Skeletal muscle satellite cell (primary cell): ENCODE data around the gene CCDC116.
"Not testable (repeated sequence)": the region's sequence is repeated elsewhere in the genome, so short reads cannot be mapped to it uniquely, and the experiment has no call there.

Experiments
- H3K27me3 ChIP-seq: 2 replicates; pipeline ENCODE4 v1.7.0; 2013; ENCODE audit warnings: low read length; ENCODE audit not compliant: control insufficient read depth, insufficient read depth
- H3K36me3 ChIP-seq: 2 replicates; pipeline ENCODE4 v1.7.0; 2013; ENCODE audit warnings: mild to moderate bottlenecking, control low read depth, low read length; ENCODE audit not compliant: insufficient read depth
- H3K4me1 ChIP-seq: 2 replicates; pipeline ENCODE4 v1.7.0; 2013; ENCODE audit warnings: low read length; ENCODE audit not compliant: control insufficient read depth, insufficient read depth
- H3K4me2 ChIP-seq: 2 replicates; pipeline ENCODE4 v1.7.0; 2013; ENCODE audit warnings: mild to moderate bottlenecking, low read length
- H3K4me3 ChIP-seq: 2 replicates; pipeline ENCODE4 v1.7.0; 2013; ENCODE audit warnings: low read length
- H3K9ac ChIP-seq: 2 replicates; pipeline ENCODE4 v1.7.0; 2013; ENCODE audit warnings: mild to moderate bottlenecking, low read depth, low read length, moderate library complexity
- H3K9me3 ChIP-seq: replicated peaks from 2 replicates; pipeline ENCODE4 v1.7.0; 2013; ENCODE audit warnings: mild to moderate bottlenecking, control low read depth, low read length

CCDC116 gene

DNA sequence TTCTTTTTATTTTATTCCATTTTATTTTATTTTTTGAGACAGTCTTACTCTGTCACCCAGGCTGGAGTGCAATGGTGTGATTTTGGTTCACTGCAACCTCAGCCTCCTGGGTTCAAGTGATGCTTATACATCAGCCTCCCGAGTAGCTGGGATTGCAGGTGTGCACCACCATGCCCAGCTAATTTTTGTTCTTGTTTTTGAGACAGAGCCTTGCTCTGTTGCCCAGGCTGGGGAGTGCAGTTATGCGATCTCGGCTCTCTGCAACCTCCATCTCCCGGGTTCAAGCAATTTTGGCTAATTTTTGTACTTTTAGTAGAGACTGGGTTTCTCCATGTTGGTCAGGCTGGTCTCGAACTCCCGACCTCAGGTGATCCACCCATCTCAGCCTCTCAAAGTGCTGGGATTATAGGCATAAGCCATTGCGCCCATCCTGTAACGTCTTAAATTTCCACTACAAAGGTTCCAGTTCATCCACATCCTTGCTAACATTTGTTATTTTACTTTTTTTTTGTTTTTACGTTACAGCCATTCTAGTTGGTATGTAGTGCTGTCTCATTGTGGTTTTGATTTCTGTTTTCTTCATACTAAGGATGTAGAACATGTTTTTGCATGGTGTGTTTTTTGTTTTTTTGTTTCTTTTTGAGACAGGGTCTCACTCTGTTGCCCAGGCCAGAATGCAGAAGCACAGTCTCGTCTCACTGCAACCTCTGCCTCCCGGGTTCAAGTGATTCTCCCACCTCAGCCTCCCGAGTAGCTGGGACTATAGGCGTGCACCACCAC is 36.0 kb upstream of the CCDC116 start:
- H3K27me3 ChIP-seq, H3K4me2 ChIP-seq, H3K4me3 ChIP-seq, H3K4me1 ChIP-seq, H3K9ac ChIP-seq, H3K9me3 ChIP-seq: not testable (repeated sequence)
- peaks cover 35% of the 10 kb centered on the region for H3K36me3 ChIP-seq

DNA sequence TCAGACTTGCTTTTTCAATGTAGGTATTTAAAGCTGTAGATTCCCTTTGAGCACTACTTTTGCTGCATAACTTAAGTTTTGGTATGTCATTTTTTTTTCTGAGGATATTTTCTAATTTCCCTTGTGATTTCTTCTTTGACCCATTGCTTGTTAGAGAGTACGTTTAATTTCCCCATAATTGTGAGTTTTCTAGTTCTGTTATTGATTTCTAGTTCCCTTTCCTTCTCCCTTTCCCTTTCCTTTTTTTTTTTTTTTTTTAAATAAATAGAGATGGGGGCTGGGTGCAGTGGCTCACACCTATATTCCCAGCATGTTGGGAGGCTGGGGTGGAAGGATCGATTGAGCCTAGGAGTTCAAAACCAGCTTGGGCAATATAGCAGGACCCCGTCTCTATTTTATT is 34.3 kb upstream of the CCDC116 start:
- Histone ChIP-seq H3K36me3 (peaks cover 37% of the 10 kb centered on the region), H3K9ac (no peak overlapping the region), H3K9me3 (no peaks in the 10 kb centered on the region), H3K4me2 (no peak overlapping the region), H3K4me3 (no peak overlapping the region), H3K4me1 (no peaks in the 10 kb centered on the region), H3K27me3 (no peaks in the 10 kb centered on the region)

DNA sequence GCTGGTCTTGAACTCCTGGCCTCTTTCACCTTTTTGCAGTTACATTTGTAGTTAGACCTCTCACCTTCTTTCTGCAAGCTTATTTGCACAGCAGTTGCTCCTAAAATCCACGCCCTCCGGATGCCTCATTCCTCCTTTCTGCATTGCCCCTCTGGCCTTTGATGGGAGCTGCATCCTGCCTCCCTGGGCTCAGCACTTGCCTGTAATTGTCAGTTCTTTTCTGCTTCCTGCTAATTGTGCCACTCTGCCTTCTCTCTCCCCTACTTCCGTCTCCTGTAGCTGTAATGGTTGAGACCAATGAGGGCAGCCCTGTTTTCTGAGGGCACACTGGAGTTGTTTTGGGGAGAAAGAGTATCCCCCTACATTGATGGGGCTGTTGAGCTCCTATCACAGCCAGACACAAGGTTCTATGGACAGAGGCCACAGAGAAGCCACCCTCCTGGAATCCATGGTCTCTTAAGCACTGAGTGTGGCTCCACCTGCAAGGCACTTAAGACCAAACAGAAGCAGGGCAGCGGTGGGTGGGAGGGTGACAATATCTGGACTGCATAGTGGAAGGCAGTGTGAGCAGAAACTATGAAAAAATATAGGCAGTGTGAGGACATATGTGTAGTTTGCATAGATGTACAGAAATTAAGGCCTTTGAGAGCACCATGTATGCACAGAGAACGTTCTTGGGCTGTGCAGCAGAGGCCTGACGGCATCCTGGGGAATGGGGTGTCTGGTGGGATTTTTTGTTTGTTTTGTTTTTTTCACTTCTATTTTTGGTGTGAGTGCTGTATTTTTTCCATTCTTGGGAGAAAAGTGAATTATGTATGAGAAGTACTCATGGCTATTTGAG is 33.3 kb upstream of the CCDC116 start:
- Histone ChIP-seq H3K4me3 (no peak overlapping the region), H3K4me1 (no peaks in the 10 kb centered on the region), H3K9ac (no peak overlapping the region), H3K27me3 (no peaks in the 10 kb centered on the region), H3K36me3 (peaks cover 28% of the 10 kb centered on the region), H3K4me2 (no peak overlapping the region), H3K9me3 (no peaks in the 10 kb centered on the region)

DNA sequence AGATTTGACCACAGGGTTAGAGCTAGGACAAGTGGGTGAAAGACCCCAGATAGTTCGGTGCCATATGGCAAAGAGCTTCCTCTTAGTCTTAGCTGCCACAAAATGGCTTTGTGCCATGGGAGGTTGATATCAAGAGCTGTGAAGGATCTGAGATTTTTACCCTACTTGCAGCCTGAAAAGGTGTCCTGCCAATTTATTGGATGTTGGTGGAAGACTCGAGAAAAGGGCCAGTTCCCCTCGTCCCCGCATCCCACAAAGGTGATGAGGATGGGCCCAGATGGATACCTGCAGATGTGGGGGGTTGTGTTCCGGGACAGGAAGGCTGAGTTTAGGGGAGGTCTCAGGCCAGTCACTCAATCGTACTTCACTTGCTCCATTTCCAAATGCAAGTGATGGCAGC is 30.0 kb upstream of the CCDC116 start:
- Histone ChIP-seq H3K27me3 (no peaks in the 10 kb centered on the region), H3K4me3 (no peak overlapping the region), H3K9ac (no peak overlapping the region), H3K36me3 (peaks cover 22% of the 10 kb centered on the region), H3K4me1 (no peaks in the 10 kb centered on the region), H3K4me2 (no peak overlapping the region), H3K9me3 (no peaks in the 10 kb centered on the region)

DNA sequence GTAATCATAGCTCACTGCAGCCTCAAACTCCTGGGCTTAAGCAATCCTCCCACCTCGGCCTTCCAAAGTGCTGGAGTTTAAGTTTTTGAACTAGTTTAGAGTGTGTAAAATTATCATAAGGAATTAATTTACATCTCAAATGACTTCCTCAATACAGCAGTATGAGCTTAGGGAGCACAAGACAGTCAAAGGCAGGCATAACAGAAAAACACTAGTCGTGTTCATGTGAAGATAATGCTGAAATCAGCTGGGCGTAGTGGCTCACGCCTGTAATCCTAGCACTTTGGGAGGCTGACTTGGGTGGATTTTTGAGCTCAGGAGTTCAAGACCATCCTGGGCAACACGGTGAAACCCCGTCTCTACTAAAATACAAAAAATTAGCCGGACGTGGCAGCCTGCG is 28.6 kb upstream of the CCDC116 start:
- Histone ChIP-seq H3K36me3 (peaks cover 22% of the 10 kb centered on the region), H3K4me1 (no peaks in the 10 kb centered on the region), H3K9me3 (no peaks in the 10 kb centered on the region), H3K4me2 (no peak overlapping the region), H3K9ac (no peak overlapping the region), H3K27me3 (no peaks in the 10 kb centered on the region), H3K4me3 (no peak overlapping the region)

DNA sequence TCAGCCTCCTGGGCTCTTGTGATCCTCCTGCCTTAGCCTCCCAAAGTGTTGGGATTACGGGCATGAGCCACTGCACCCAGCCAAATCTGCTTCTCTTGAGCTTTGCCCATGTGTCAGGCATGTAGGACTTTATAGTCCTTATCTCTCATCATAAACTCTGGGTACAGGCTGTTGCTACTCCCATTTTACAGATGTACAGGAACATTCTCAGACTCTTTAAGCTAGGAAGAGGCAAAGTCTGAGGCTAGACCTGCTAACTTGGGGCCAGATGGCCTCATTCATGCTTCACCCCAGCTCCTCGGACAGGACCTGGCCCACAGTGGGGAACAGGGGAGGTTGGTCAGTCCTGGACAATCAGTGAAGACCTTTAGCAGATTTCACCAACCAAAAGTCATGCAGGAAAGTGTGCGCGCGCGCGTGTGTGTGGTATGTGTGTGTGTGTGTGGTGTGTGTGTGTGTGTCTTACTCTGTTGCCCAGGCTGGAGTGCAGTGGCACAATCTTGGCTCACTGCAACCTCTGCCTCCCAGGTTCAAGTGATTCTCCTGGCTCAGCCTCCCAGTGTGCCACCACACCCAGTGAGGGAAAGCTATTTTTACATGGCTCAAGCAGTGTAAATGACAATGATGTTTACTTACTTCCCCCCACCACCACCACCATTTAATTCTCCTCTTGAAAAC is 26.5 kb upstream of the CCDC116 start:
- no peaks in the 10 kb centered on the region for H3K9me3 ChIP-seq
- H3K27me3 ChIP-seq = no peaks in the 10 kb centered on the region
- no peak overlapping the region for H3K9ac ChIP-seq
- H3K4me2 ChIP-seq = no peak overlapping the region
- H3K36me3 ChIP-seq = peaks cover 28% of the 10 kb centered on the region
- no peak overlapping the region for H3K4me3 ChIP-seq
- no peaks in the 10 kb centered on the region for H3K4me1 ChIP-seq

DNA sequence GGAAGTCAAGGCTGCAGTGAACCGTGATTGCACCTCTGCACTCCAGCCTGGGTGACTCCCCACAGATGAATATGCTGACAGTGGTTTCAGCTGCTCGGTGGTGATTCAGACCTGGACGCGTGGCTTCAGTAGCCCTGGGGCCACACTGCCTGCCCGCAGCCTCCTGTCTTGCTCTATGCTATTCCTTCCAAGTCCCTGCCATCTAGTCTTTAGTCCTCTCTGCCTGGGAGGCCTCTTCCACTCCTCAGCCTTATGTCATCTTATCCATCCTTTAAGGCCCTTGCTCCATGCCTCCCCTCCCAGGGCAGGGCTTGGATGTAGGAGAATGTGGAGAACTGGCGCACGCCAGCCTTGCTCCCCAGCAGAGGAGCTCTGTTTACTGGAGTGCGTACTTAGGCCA is 25.8 kb upstream of the CCDC116 start:
- H3K9ac ChIP-seq = no peak overlapping the region
- H3K36me3 ChIP-seq = peaks cover 35% of the 10 kb centered on the region
- no peaks in the 10 kb centered on the region for H3K9me3 ChIP-seq
- H3K4me3 ChIP-seq = no peak overlapping the region
- no peaks in the 10 kb centered on the region for H3K4me1 ChIP-seq
- H3K4me2 ChIP-seq = no peak overlapping the region
- H3K27me3 ChIP-seq = no peaks in the 10 kb centered on the region

DNA sequence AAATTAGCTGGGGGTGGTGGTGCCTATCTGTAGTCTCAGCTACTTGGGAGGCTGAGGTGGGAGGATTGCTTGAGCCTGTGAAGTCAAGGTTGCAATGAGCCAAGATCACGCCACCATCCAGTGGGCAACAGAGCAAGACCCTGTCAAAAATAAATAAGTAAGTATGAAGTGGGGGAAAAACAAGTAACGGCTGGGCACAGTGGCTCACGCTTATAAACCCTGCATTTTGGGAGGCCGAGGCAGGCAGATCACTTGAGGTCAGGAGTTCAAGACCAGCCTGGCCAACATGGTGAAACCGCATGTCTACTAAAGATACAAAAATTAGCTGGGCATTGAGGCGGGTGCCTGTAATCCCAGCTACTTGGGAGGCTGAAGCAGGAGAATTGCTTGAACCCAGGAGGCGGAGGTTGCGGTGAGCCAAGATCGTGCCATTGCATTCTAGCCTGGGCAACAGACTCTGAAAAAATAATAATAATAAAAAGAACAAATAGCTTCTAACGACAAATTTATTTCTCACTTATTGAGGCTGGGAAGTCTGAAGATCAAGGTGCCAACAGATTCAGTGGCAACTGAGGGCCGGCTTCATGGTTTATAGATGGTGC is 22.9 kb upstream of the CCDC116 start:
- H3K36me3 ChIP-seq = peaks cover 44% of the 10 kb centered on the region
- H3K4me3 ChIP-seq, H3K4me1 ChIP-seq, H3K9me3 ChIP-seq, H3K4me2 ChIP-seq, H3K27me3 ChIP-seq, H3K9ac ChIP-seq: not testable (repeated sequence)

DNA sequence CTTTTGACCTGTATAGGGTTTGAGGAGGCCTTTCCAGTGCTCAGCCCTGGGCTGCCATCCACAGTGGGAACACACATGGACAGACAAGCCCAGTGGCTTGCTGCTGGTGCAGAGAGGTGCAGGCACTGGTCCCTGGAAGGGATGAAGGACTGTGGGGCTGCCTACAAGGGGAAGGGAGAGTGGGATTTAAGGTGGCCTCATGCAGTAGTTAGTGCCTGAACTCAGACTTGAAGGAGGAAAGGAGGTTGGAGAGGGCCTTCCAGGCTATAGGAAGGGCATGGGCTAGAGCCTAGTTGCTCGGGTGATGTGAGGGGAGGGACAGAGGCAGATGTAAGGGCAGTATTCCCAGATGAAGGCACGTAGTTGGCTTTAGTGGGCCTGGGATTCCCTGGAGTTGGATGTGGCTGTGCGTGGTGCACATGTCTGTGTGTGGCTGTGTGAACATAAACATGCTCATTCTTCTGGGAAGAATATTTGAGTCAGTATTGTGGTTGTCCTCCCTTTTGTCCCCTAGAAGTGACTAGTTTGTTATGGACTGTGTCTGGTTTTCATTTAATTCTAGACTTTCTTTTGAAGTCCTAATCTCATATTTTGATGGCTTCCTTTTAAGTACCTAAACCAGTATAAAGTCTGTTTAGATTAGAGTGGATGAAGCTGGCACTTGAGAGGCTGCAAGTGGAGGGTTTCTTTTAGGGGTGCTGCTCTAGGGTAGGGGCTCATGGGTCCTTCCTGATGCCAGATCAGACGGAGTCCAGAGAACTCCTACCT is 21.2 kb upstream of the CCDC116 start:
- Histone ChIP-seq H3K4me1 (no peaks in the 10 kb centered on the region), H3K9me3 (no peaks in the 10 kb centered on the region), H3K4me2 (no peak overlapping the region), H3K4me3 (no peak overlapping the region), H3K36me3 (peaks cover 51% of the 10 kb centered on the region), H3K27me3 (no peaks in the 10 kb centered on the region), H3K9ac (no peak overlapping the region)

DNA sequence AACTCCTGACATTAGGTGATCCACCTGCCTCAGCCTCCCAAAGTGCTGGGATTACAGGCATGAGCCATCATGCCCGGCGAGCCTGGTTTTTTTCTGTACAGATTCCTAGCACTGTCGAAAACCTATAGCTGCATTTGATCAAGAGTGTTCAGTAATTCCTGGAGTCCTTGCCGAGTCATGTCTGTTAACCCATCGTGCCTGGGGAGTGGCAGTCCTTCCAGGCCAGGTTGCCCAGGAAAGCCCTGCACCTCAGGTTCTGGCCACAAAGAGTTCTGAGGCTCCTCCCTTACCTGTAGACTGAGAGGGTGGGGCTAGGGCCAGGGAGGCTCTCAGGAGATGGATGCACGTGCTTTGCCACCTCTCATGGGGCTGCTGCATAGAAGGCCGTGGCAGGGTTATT is 19.7 kb upstream of the CCDC116 start:
- Histone ChIP-seq H3K9me3 (no peaks in the 10 kb centered on the region), H3K4me2 (no peak overlapping the region), H3K4me3 (no peak overlapping the region), H3K27me3 (no peaks in the 10 kb centered on the region), H3K36me3 (peaks cover 42% of the 10 kb centered on the region), H3K9ac (no peak overlapping the region), H3K4me1 (no peaks in the 10 kb centered on the region)
